Adrenal gland (tissue), 12 donors: ENCODE data around the gene KRT77. TPM values are rescaled to one million over a fixed set of nuclear protein-coding genes. Genes with fewer than 3 reads are reported as not detected.

Experiments
- DNase-seq, 7 donors: peaks; one replicate each; pipeline ENCODE4 v3.0.0-alpha.2; 2019 to 2020
- H3K27ac ChIP-seq, 5 donors: fragments of 200-600 bp; sonication (generic) in 4 of 5; 1 replicate in 3 of 5; 2 replicates in 2 of 5; pipeline versions ENCODE4 v1.5.1 to v1.8.0; 2016 to 2020; ENCODE audit warnings: mild to moderate bottlenecking in 1 of 5
- H3K27me3 ChIP-seq: fragments of 200-600 bp; 2 replicates; pipeline ENCODE4 v1.8.0; 2021
- H3K36me3 ChIP-seq, 2 donors: fragments of 200-600 bp; replicated peaks in 1 of 2; 1 replicate in 1 of 2; 2 replicates in 1 of 2; pipeline versions ENCODE4 v1.5.1 to v1.8.0; 2018 to 2022
- H3K4me1 ChIP-seq, 2 donors: fragments of 200-600 bp; replicated peaks in 1 of 2; 1 replicate in 1 of 2; 2 replicates in 1 of 2; pipeline versions ENCODE4 v1.5.1 to v1.8.0; 2018 to 2021
- H3K4me3 ChIP-seq, 4 donors: fragments of 200-600 bp; sonication (generic) in 3 of 4; one replicate each; pipeline ENCODE4 v1.5.1; 2016 to 2018
- H3K9me3 ChIP-seq, 3 donors: fragments of 200-600 bp; sonication (generic) in 1 of 3; replicated peaks in 1 of 3; 1 replicate in 2 of 3; 2 replicates in 1 of 3; pipeline versions ENCODE4 v1.5.1 to v1.8.0; 2016 to 2021
- CTCF ChIP-seq, 6 experiments: fragments of 450-650 bp in 4 of 6; fragments of 200-600 bp in 2 of 6; sonication (generic) in 1 of 6; IDR thresholded peaks; 1 replicate in 5 of 6; 2 replicates in 1 of 6; pipeline versions ENCODE4 v1.5.1 to v1.8.0; 2016 to 2021; ENCODE audit warnings: antibody characterized with exemption in 6 of 6, mild to moderate bottlenecking in 2 of 6, moderate library complexity in 1 of 6
- POLR2A ChIP-seq, 2 donors: fragments of 450-650 bp; IDR thresholded peaks; one replicate each; pipeline ENCODE4 v1.6.1; 2017; ENCODE audit warnings: antibody characterized with exemption in 2 of 2, mild to moderate bottlenecking in 2 of 2, moderate library complexity in 1 of 2
- WGBS, 4 donors: extraction: QIAGEN DNeasy Blood & Tissue Kit in 2 of 4; methylation state at CpG; one replicate each; pipeline versions ENCODE4 v1.1.5 to v1.1.7; 2013 to 2017; 5-methylcytosine and 5-hydroxymethylcytosine counted together
- intact Hi-C, 2 donors: fragments of 100-400 bp; cut with DNase I; formaldehyde crosslinking; loops; one replicate each; pipeline versions ENCODE4 v1.14.1 to v1.15.0; 2022 to 2023
- polyA plus RNA-seq, 3 donors: library from polyadenylated mRNA; stranded (reverse); fragments of 200-250 nt in 2 of 3; fragments of 350-450 nt in 1 of 3; fragmentation: Illumina TruSeq in 1 of 3; extraction: RNeasy Lipid Tissue Mini Kit (QIAGEN cat#74804) in 1 of 3; gene quantifications; one replicate each; pipeline ENCODE4 v1.2.3, GENCODE V29; 2013 to 2014
- total RNA-seq, 9 donors: library from RNA; depleted of rRNA in 4 of 9; stranded (reverse); fragments of >200 nt in 4 of 9; fragments of 120-200 nt in 1 of 9; fragmentation: NEBNext Ultra II Directional in 1 of 9; extraction: Animal tissue kit (Norgen Biotek cat#: 25700) in 1 of 9; gene quantifications; one replicate each; pipeline versions ENCODE4 v1.1.0 to v1.2.4, GENCODE V29; 2013 to 2023
- donor health status: healthy with polysubstance abuse.
- donor health status: Bipolar disorder and iron deficiency.
- donor health status: DM: yes; HTN: yes; CAD: no.
- donor health status: DM: no; HTN: no; CAD: no.
- donor health status: DM: no; HTN: no; CAD: no.
- donor health status: DM: yes; HTN: yes; CAD: no.

KRT77 gene
- total and polyA plus RNA-seq, 12 donors, result not detected

- peaks cover 3% of the 10 kb centered on the region for H3K27me3 ChIP-seq
- no peak for DNase-seq
- H3K9me3 ChIP-seq, result no peaks in the 10 kb centered on the region
- WGBS, 4 donors, result 92 to 99% (median 93%) methylated on average over 8 of the region's 8 CpGs
- TF ChIP-seq CTCF (IDR thresholded peaks at IDR 0.05), result no peak
- TF ChIP-seq POLR2A (IDR thresholded peaks at IDR 0.05), result no peak
- intact Hi-C loops, result no loop called here
- no peak overlapping the region for H3K27ac ChIP-seq
- H3K36me3 ChIP-seq, result no peaks in the 10 kb centered on the region
- H3K4me3 ChIP-seq, result no peak overlapping the region
- no peaks in the 10 kb centered on the region for H3K4me1 ChIP-seq
Observed at GRCh38 chr12:52648012-52648550, 55.2 kb downstream of the KRT77 start.

DNA sequence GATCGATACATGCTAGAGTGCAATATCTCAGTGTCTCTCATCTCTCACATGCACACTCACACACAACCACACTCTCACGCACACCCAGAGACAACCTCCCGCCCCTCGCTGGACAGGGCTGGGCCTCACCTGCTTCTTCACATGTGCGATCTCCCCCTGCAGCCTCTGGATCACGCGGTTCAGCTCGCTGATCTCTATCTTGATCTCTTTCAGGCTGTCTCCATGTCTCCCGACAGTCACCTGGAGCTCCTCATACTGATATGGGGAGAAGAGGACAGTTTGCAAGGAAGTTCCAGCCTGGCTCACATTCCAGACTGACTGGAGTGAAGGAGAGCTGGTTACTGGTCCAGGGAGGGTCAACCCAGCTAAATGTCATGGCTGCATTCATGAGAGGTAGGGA lies 55.7 kb downstream of the KRT77 start:
- no peak for TF ChIP-seq CTCF (IDR thresholded peaks at IDR 0.05)
- Histone ChIP-seq H3K27ac (no peak overlapping the region), H3K9me3 (no peaks in the 10 kb centered on the region), H3K4me3 (no peak overlapping the region), H3K36me3 (no peaks in the 10 kb centered on the region), H3K27me3 (peaks cover under 1% of the 10 kb centered on the region), H3K4me1 (no peaks in the 10 kb centered on the region)
- 92 to 97% (median 93%) methylated on average over 9 of the region's 9 CpGs for WGBS, 4 donors
- DNase-seq, result no peak
- intact Hi-C loops, result no loop called here

- no peaks in the 10 kb centered on the region for H3K9me3 ChIP-seq
- no peak for TF ChIP-seq POLR2A (IDR thresholded peaks at IDR 0.05)
- TF ChIP-seq CTCF (IDR thresholded peaks at IDR 0.05), result no peak
- no peaks in the 10 kb centered on the region for H3K27me3 ChIP-seq
- DNase-seq, result no peak
- H3K27ac ChIP-seq, result no peak overlapping the region
- no peaks in the 10 kb centered on the region for H3K4me1 ChIP-seq
- no peaks in the 10 kb centered on the region for H3K36me3 ChIP-seq
- 85 to 89% (median 87%) methylated on average over 7 to 12 of the region's 12 CpGs for WGBS, 4 donors
- intact Hi-C loops, result no loop called here
- no peak overlapping the region for H3K4me3 ChIP-seq
Observed at GRCh38 chr12:52646613-52647012, 56.7 kb downstream of the KRT77 start.

DNA sequence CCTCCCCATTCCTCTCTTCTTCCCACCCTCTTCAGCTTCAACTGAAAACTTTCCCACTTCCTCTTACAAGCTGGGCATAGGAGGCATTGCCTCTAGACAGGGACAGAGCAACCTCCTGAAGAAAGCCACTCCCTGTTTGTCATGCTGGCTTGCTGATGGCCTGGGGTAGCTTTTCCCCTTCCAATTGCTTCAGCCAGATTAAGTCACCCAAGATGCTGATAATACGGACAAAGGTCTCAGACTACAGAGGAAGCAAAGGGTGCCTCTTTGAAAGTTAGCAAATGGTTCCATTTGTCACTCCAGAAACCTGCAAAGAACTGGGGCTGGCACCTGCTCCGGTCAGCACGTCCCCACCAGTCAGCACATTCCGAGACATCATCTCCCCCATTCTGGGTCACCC lies 57.3 kb downstream of the KRT77 start:
- no peaks in the 10 kb centered on the region for H3K36me3 ChIP-seq
- DNase-seq, result no peak
- no peak overlapping the region for H3K27ac ChIP-seq
- no peak for TF ChIP-seq POLR2A (IDR thresholded peaks at IDR 0.05)
- TF ChIP-seq CTCF (IDR thresholded peaks at IDR 0.05), result no peak
- H3K27me3 ChIP-seq, result no peaks in the 10 kb centered on the region
- intact Hi-C loops, result no loop called here
- H3K4me1 ChIP-seq, result no peaks in the 10 kb centered on the region
- H3K4me3 ChIP-seq, result no peak overlapping the region
- WGBS, 4 donors, result 67 to 85% (median 76%) methylated on average over 3 to 4 of the region's 4 CpGs
- no peaks in the 10 kb centered on the region for H3K9me3 ChIP-seq
